Panc1 (cell line): ENCODE measurements around the gene SWAP70. TPM values are rescaled to one million over a fixed set of nuclear protein-coding genes. Genes with fewer than 3 reads are reported as not detected.
"Not testable (repeated sequence)": the region's sequence is repeated elsewhere in the genome, so short reads cannot be mapped to it uniquely, and the experiment has no call there.

Experiments
- ATAC-seq: fragments of 200-7000 bp; cut with Tn5 transposase; 2 replicates; pipeline ENCODE4 v1.9.1; 2020; ENCODE audit warnings: mild to moderate bottlenecking, moderate library complexity
- BruUV-seq: library from RNA; stranded (reverse); fragments of 400-500 nt; replicated peaks from 2 replicates; lab custom pipeline; 2021; lab: Mats Ljungman, UMichigan
- CTCF ChIA-PET: fragments of 300-600 bp; sonication (Branson Sonifier 250); formaldehyde crosslinking; loops from one replicate; lab custom pipeline; 2022; ENCODE audit warnings: antibody characterized with exemption; lab: Charles Lee
- POLR2A ChIA-PET: fragments of 300-600 bp; sonication (Branson Sonifier 250); formaldehyde crosslinking; loops from one replicate; lab custom pipeline; 2022; ENCODE audit warnings: antibody characterized with exemption; lab: Charles Lee
- DNase-seq: peaks from one replicate; pipeline ENCODE4 v3.0.0-alpha.2; 2010; ENCODE audit warnings: low read depth, low spot score
- H3K27ac ChIP-seq: 2 replicates; pipeline ENCODE4 v1.5.1; 2011; ENCODE audit warnings: mild to moderate bottlenecking, low read length, inconsistent platforms
- H3K27me3 ChIP-seq: fragments of 200-500 bp; sonication (Bioruptor generic); 2 replicates; pipeline ENCODE4 v1.6.0; 2014; ENCODE audit warnings: low read length, inconsistent platforms; ENCODE audit not compliant: control insufficient read depth, insufficient read depth
- H3K36me3 ChIP-seq: fragments of 200-500 bp; sonication (Bioruptor generic); 2 replicates; pipeline ENCODE4 v1.5.1; 2014; ENCODE audit warnings: inconsistent platforms, mild to moderate bottlenecking, low read length, moderate library complexity; ENCODE audit not compliant: control insufficient read depth, insufficient read depth
- H3K4me1 ChIP-seq: 2 replicates; pipeline ENCODE4 v1.5.1; 2011; ENCODE audit warnings: inconsistent platforms, mild to moderate bottlenecking, low read length, moderate library complexity; ENCODE audit not compliant: control insufficient read depth, insufficient read depth
- H3K4me3 ChIP-seq, 2 experiments: 2 replicates each; pipeline ENCODE4 v1.5.1; 2011 to 2012; ENCODE audit warnings: low read depth in 2 of 2, low read length in 2 of 2, mild to moderate bottlenecking in 2 of 2, inconsistent platforms in 1 of 2, moderate library complexity in 1 of 2
- H3K9me3 ChIP-seq: fragments of 200-500 bp; sonication (Bioruptor generic); 2 replicates; pipeline ENCODE4 v1.5.1; 2014; ENCODE audit warnings: low read depth, mild to moderate bottlenecking, inconsistent platforms, low read length, moderate library complexity; ENCODE audit not compliant: control insufficient read depth, insufficient read depth
- POLR2AphosphoS5 ChIP-seq: IDR thresholded peaks from 2 replicates; pipeline ENCODE4 v1.6.1; 2012; ENCODE audit warnings: mild to moderate bottlenecking, low read depth, low read length, moderate library complexity
- SIN3A ChIP-seq: IDR thresholded peaks from 2 replicates; pipeline ENCODE4 v1.6.1; 2012; ENCODE audit warnings: low read depth, mild to moderate bottlenecking, low read length, moderate library complexity, borderline replicate concordance; ENCODE audit not compliant: insufficient read depth
- TCF7L2 ChIP-seq: IDR thresholded peaks from 2 replicates; pipeline ENCODE4 v1.6.1; 2011; ENCODE audit warnings: mild to moderate bottlenecking, low read depth, low read length, inconsistent platforms
- in situ Hi-C: cut with HindIII; loops from 2 replicates; pipeline ENCODE4 v1.10.0; 2016; ENCODE audit warnings: low sequenced_read_pairs, low pct_unique_long_range_greater_than_20kb
- intact Hi-C: fragments of 100-400 bp; cut with micrococcal nuclease; formaldehyde crosslinking; loops from one replicate; pipeline ENCODE4 v1.10.0; 2022; ENCODE audit not compliant: unreplicated experiment
- total RNA-seq: library from RNA; stranded (reverse); gene quantifications from one replicate; pipeline ENCODE4 v1.2.1, GENCODE V29; 2021; ENCODE audit not compliant: unreplicated experiment
- TF ChIP-seq, protein P1 (sequence below): fragments of 450-650 bp; IDR thresholded peaks from 2 replicates; pipeline ENCODE4 v1.5.1; 2017; ENCODE audit warnings: mild to moderate bottlenecking
- TF ChIP-seq, protein P2 (sequence below), 2 experiments: IDR thresholded peaks; 2 replicates each; pipeline ENCODE4 v1.6.1; 2011 to 2012; ENCODE audit warnings: low read depth in 2 of 2, control low read depth in 1 of 2, low read length in 1 of 2, mild to moderate bottlenecking in 1 of 2, moderate library complexity in 1 of 2; ENCODE audit not compliant: insufficient read depth in 1 of 2

The SWAP70 gene
- total RNA-seq, 1 experiment from 2014 or later = 96.0 TPM

DNA sequence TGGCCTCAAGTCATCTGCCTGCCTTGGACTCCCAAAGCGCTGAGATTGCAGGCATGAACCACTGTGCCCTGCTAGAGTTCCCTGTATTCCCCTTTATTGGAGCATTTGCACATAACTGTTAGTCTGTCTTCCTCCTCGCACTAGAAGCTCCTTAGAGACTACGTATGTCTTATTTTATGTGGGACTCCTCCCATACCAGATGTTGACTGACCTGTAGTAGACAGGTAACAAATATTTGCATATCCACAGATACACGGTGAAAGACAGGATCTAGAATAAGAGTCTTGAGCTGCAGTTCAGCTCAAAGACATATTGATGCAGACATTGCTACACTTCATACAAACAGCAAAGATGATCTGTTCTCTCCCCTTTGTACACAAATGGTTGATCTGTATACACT lies 40.7 kb downstream of the SWAP70 start:
- Histone ChIP-seq H3K4me1 (peaks cover 24% of the 10 kb centered on the region), H3K27me3 (no peaks in the 10 kb centered on the region), H3K4me3 (no peak overlapping the region), H3K36me3 (no peaks in the 10 kb centered on the region), H3K27ac (no peak overlapping the region), H3K9me3 (no peaks in the 10 kb centered on the region)
- intact Hi-C loops (no loop called here), in situ Hi-C loops (no loop called here)
- ATAC-seq (no peak), DNase-seq (no peak)
- TF ChIP-seq TCF7L2 (no peak), POLR2AphosphoS5 (no peak), SIN3A (no peak)
- TF ChIP-seq, protein P1, sequence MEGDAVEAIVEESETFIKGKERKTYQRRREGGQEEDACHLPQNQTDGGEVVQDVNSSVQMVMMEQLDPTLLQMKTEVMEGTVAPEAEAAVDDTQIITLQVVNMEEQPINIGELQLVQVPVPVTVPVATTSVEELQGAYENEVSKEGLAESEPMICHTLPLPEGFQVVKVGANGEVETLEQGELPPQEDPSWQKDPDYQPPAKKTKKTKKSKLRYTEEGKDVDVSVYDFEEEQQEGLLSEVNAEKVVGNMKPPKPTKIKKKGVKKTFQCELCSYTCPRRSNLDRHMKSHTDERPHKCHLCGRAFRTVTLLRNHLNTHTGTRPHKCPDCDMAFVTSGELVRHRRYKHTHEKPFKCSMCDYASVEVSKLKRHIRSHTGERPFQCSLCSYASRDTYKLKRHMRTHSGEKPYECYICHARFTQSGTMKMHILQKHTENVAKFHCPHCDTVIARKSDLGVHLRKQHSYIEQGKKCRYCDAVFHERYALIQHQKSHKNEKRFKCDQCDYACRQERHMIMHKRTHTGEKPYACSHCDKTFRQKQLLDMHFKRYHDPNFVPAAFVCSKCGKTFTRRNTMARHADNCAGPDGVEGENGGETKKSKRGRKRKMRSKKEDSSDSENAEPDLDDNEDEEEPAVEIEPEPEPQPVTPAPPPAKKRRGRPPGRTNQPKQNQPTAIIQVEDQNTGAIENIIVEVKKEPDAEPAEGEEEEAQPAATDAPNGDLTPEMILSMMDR = no peak
- TF ChIP-seq, protein P2, sequence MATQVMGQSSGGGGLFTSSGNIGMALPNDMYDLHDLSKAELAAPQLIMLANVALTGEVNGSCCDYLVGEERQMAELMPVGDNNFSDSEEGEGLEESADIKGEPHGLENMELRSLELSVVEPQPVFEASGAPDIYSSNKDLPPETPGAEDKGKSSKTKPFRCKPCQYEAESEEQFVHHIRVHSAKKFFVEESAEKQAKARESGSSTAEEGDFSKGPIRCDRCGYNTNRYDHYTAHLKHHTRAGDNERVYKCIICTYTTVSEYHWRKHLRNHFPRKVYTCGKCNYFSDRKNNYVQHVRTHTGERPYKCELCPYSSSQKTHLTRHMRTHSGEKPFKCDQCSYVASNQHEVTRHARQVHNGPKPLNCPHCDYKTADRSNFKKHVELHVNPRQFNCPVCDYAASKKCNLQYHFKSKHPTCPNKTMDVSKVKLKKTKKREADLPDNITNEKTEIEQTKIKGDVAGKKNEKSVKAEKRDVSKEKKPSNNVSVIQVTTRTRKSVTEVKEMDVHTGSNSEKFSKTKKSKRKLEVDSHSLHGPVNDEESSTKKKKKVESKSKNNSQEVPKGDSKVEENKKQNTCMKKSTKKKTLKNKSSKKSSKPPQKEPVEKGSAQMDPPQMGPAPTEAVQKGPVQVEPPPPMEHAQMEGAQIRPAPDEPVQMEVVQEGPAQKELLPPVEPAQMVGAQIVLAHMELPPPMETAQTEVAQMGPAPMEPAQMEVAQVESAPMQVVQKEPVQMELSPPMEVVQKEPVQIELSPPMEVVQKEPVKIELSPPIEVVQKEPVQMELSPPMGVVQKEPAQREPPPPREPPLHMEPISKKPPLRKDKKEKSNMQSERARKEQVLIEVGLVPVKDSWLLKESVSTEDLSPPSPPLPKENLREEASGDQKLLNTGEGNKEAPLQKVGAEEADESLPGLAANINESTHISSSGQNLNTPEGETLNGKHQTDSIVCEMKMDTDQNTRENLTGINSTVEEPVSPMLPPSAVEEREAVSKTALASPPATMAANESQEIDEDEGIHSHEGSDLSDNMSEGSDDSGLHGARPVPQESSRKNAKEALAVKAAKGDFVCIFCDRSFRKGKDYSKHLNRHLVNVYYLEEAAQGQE (IDR thresholded peaks at IDR 0.05; ENCODE audit: insufficient read depth in 1 of 2, low read depth in 2 of 2, low read length in 1 of 2) = no peak
- ChIA-PET POLR2A (interaction anchor here (0.7 kb wide), 1 partner anchor 59 kb away, joined by 3 read pairs; no protein-coding TSS in a partner anchor), CTCF (no interaction called here)
- no TSS peak for BruUV-seq

- ATAC-seq, H3K27me3 ChIP-seq, POLR2A ChIA-PET, BruUV-seq, H3K4me3 ChIP-seq, DNase-seq, H3K27ac ChIP-seq, H3K36me3 ChIP-seq, CTCF ChIA-PET, in situ Hi-C loops, intact Hi-C loops, H3K9me3 ChIP-seq: not testable (repeated sequence)
- H3K4me1 ChIP-seq = peaks cover 18% of the 10 kb centered on the region
Measured at GRCh38 chr11:9705361-9705760, 41.5 kb downstream of the SWAP70 start.

GRCh38 chr11:9708544-9708943 lies 44.7 kb downstream of the SWAP70 start:
- TF ChIP-seq, protein P1 = no peak
- TF ChIP-seq SIN3A (no peak), POLR2AphosphoS5 (no peak), TCF7L2 (no peak)
- TF ChIP-seq, protein P2 (IDR thresholded peaks at IDR 0.05; ENCODE audit: insufficient read depth in 1 of 2, low read depth in 2 of 2, low read length in 1 of 2) = no peak
- no peaks in the 10 kb centered on the region for H3K9me3 ChIP-seq
- no peaks in the 10 kb centered on the region for H3K27me3 ChIP-seq
- no peak overlapping the region for H3K27ac ChIP-seq
- H3K4me3 ChIP-seq = no peak overlapping the region
- DNase-seq (no peak), ATAC-seq (no peak)
- no TSS peak for BruUV-seq
- in situ Hi-C loops (no loop called here), intact Hi-C loops (no loop called here)
- H3K4me1 ChIP-seq = peaks cover 6% of the 10 kb centered on the region; the same call in 1 of the 2 replicates
- CTCF ChIA-PET = interaction anchor here (0.7 kb wide), 1 partner anchor 51 kb away, joined by 3 read pairs; no protein-coding TSS in a partner anchor
- POLR2A ChIA-PET = no interaction called here
- H3K36me3 ChIP-seq = no peaks in the 10 kb centered on the region
